H9 (cell line): Measurements from ENCODE around the gene DPP10. TPM values are rescaled to one million over a fixed set of nuclear protein-coding genes. Genes with fewer than 3 reads are reported as not detected.

Source experiments
- DNase-seq: peaks from one replicate; pipeline ENCODE4 v3.0.0-alpha.2; 2017
- H2AFZ ChIP-seq: one replicate; pipeline ENCODE4 v1.6.1; 2013; ENCODE audit warnings: mild to moderate bottlenecking, low read length, control low read depth, moderate library complexity
- H2AK5ac ChIP-seq: 2 replicates; pipeline ENCODE4 v1.6.1; 2013; ENCODE audit warnings: low read length, control low read depth, mixed read lengths; ENCODE audit not compliant: insufficient read length
- H2BK120ac ChIP-seq: one replicate; pipeline ENCODE4 v1.6.1; 2013; ENCODE audit warnings: low read depth, mild to moderate bottlenecking, low read length, control low read depth, inconsistent platforms; ENCODE audit not compliant: poor library complexity, severe bottlenecking
- H2BK12ac ChIP-seq: 2 replicates; pipeline ENCODE4 v1.6.1; 2013; ENCODE audit warnings: low read length, control low read depth, mixed read lengths, low read depth; ENCODE audit not compliant: insufficient read length
- H2BK15ac ChIP-seq: 2 replicates; pipeline ENCODE4 v1.6.1; 2013; ENCODE audit warnings: low read depth, low read length, control low read depth
- H2BK20ac ChIP-seq: one replicate; pipeline ENCODE4 v1.6.1; 2013; ENCODE audit warnings: low read depth, mild to moderate bottlenecking, low read length, control low read depth, inconsistent platforms; ENCODE audit not compliant: poor library complexity, severe bottlenecking
- H2BK5ac ChIP-seq: 2 replicates; pipeline ENCODE4 v1.6.1; 2013; ENCODE audit warnings: low read length, control low read depth, mixed read lengths; ENCODE audit not compliant: insufficient read length
- H3K14ac ChIP-seq: 2 replicates; pipeline ENCODE4 v1.6.1; 2013; ENCODE audit warnings: low read length, control low read depth; ENCODE audit not compliant: insufficient read depth
- H3K18ac ChIP-seq: 2 replicates; pipeline ENCODE4 v1.6.1; 2013; ENCODE audit warnings: low read depth, mild to moderate bottlenecking, mixed read lengths, low read length, control low read depth; ENCODE audit not compliant: insufficient read length
- H3K23ac ChIP-seq: 2 replicates; pipeline ENCODE4 v1.6.1; 2013; ENCODE audit warnings: low read length, control low read depth, mixed read lengths, low read depth; ENCODE audit not compliant: insufficient read length
- H3K23me2 ChIP-seq: 2 replicates; pipeline ENCODE4 v1.6.1; 2013; ENCODE audit warnings: low read depth, mild to moderate bottlenecking, mixed read lengths, low read length, control low read depth; ENCODE audit not compliant: insufficient read length, poor library complexity, severe bottlenecking
- H3K27ac ChIP-seq: 2 replicates; pipeline ENCODE4 v1.5.1; 2013; ENCODE audit warnings: low read length, control low read depth, mixed read lengths, low read depth; ENCODE audit not compliant: insufficient read length
- H3K27me3 ChIP-seq: 2 replicates; pipeline ENCODE4 v1.6.1; 2013; ENCODE audit warnings: low read length, control low read depth, inconsistent platforms; ENCODE audit not compliant: insufficient read depth
- H3K4ac ChIP-seq: 2 replicates; pipeline ENCODE4 v1.6.1; 2013; ENCODE audit warnings: low read depth, mild to moderate bottlenecking, control low read depth, inconsistent platforms, low read length, moderate library complexity
- H3K4me1 ChIP-seq: 2 replicates; pipeline ENCODE4 v1.6.1; 2013; ENCODE audit warnings: low read length, control low read depth, inconsistent platforms; ENCODE audit not compliant: insufficient read depth
- H3K4me2 ChIP-seq: 2 replicates; pipeline ENCODE4 v1.6.1; 2013; ENCODE audit warnings: low read length, control low read depth, mixed read lengths; ENCODE audit not compliant: insufficient read length, insufficient read depth
- H3K56ac ChIP-seq: 2 replicates; pipeline ENCODE4 v1.6.1; 2013; ENCODE audit warnings: low read depth, mild to moderate bottlenecking, mixed read lengths, low read length, control low read depth; ENCODE audit not compliant: insufficient read length
- H3K79me1 ChIP-seq: 2 replicates; pipeline ENCODE4 v1.6.1; 2013; ENCODE audit warnings: low read depth, mild to moderate bottlenecking, moderate library complexity, low read length, control low read depth, inconsistent platforms; ENCODE audit not compliant: insufficient read depth, poor library complexity, severe bottlenecking
- H3K79me2 ChIP-seq: 2 replicates; pipeline ENCODE4 v1.6.1; 2013; ENCODE audit warnings: low read length, control low read depth, inconsistent platforms; ENCODE audit not compliant: insufficient read depth
- H3K9ac ChIP-seq: 2 replicates; pipeline ENCODE4 v1.6.1; 2013; ENCODE audit warnings: low read length, control low read depth, mixed read lengths; ENCODE audit not compliant: insufficient read length; ENCODE audit errors: extremely low read depth
- H3K9me3 ChIP-seq: one replicate; pipeline ENCODE4 v1.6.1; 2013; ENCODE audit warnings: low read depth, low read length, inconsistent platforms; ENCODE audit not compliant: control insufficient read depth
- H3T11ph ChIP-seq: one replicate; pipeline ENCODE4 v1.6.1; 2013; ENCODE audit warnings: mild to moderate bottlenecking, low read length, control low read depth, inconsistent platforms
- H4K20me1 ChIP-seq: one replicate; pipeline ENCODE4 v1.6.1; 2013; ENCODE audit not compliant: control insufficient read depth, insufficient read length, insufficient read depth
- H4K5ac ChIP-seq: 2 replicates; pipeline ENCODE4 v1.6.1; 2013; ENCODE audit warnings: low read depth, mild to moderate bottlenecking, mixed read lengths, low read length, control low read depth; ENCODE audit not compliant: insufficient read length
- H4K8ac ChIP-seq: replicated peaks from 2 replicates; pipeline ENCODE4 v1.6.1; 2013; ENCODE audit warnings: low read length, control low read depth, mixed read lengths, low read depth; ENCODE audit not compliant: insufficient read length
- H4K91ac ChIP-seq: 2 replicates; pipeline ENCODE4 v1.6.1; 2013; ENCODE audit warnings: low read depth, mild to moderate bottlenecking, moderate library complexity, mixed read lengths, low read length, control low read depth; ENCODE audit not compliant: insufficient read length
- H3K27ac Mint-ChIP-seq, 3 experiments: 2 replicates in 2 of 3; 3 replicates in 1 of 3; pipeline ENCODE4 v1.8.0; 2020 to 2021; ENCODE audit warnings: mixed read lengths in 3 of 3, mild to moderate bottlenecking in 1 of 3, moderate library complexity in 1 of 3
- H3K27me3 Mint-ChIP-seq: 2 replicates; pipeline ENCODE4 v1.8.0; 2021; ENCODE audit warnings: low read depth, mild to moderate bottlenecking, moderate library complexity, mixed read lengths
- H3K36me3 Mint-ChIP-seq, 3 experiments: 2 replicates in 2 of 3; 3 replicates in 1 of 3; pipeline ENCODE4 v1.8.0; 2020 to 2021; ENCODE audit warnings: low read depth in 3 of 3, mixed read lengths in 3 of 3; ENCODE audit not compliant: insufficient read depth in 1 of 3
- H3K4me1 Mint-ChIP-seq, 2 experiments: 2 replicates each; pipeline ENCODE4 v1.8.0; 2020; ENCODE audit warnings: mixed read lengths in 2 of 2
- H3K4me3 Mint-ChIP-seq, 2 experiments: 2 replicates in 1 of 2; 3 replicates in 1 of 2; pipeline ENCODE4 v1.8.0; 2020 to 2021; ENCODE audit warnings: mild to moderate bottlenecking in 2 of 2, mixed read lengths in 2 of 2, moderate library complexity in 1 of 2
- H3K9me3 Mint-ChIP-seq, 2 experiments: 2 replicates in 1 of 2; 3 replicates in 1 of 2; pipeline ENCODE4 v1.8.0; 2020; ENCODE audit warnings: mild to moderate bottlenecking in 2 of 2, mixed read lengths in 2 of 2, moderate library complexity in 1 of 2
- WGBS: extraction: QIAGEN DNeasy Blood & Tissue Kit; methylation state at CpG from one replicate; pipeline ENCODE4 v1.1.7; 2013; ENCODE audit warnings: missing lambda C conversion rate, low lambda C conversion rate, mixed read lengths; ENCODE audit not compliant: insufficient read length; ENCODE audit errors: extremely low coverage; 5-methylcytosine and 5-hydroxymethylcytosine counted together
- total RNA-seq: library from RNA; stranded (reverse); gene quantifications from 2 replicates; pipeline ENCODE4 v1.2.1, GENCODE V29; 2021
- TF ChIP-seq, protein P1 (sequence below): fragments of 200-600 bp; sonication (generic); conservative IDR thresholded peaks from 3 replicates; pipeline ENCODE4 v1.8.0; 2021; ENCODE audit warnings: antibody characterized with exemption, mild to moderate bottlenecking

Gene DPP10
- total RNA-seq, 1 experiment from 2014 or later = 11.3 TPM

DNA sequence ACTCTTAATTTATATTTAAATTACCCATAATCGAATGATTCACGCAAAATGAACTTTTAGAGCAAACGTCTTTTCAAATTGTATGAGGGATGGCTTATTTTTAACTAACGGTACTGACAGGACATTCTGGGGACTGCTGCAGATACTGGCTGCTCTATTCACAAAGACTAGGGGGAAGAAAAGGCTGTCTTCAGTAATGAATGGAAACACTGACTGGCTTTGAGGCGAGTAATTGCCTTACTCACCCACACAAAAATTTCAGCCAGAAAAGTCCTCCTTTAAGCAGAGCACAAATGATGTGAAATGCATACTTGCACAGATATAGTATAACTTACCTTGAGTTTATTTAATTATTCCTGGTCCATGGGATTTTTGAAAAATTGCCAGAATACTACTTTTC lies 852.6 kb downstream of the DPP10 start:
- H3K9me3 ChIP-seq = no peaks in the 10 kb centered on the region
- no peak overlapping the region for H3K56ac ChIP-seq
- H3K4me2 ChIP-seq = no peak overlapping the region
- no peaks in the 10 kb centered on the region for H3K79me1 ChIP-seq
- H3K36me3 Mint-ChIP-seq = no peaks in the 10 kb centered on the region
- no peak overlapping the region for H3K23ac ChIP-seq
- H3K27me3 ChIP-seq = no peaks in the 10 kb centered on the region
- no peak overlapping the region for H2BK20ac ChIP-seq
- no peak overlapping the region for H3K9ac ChIP-seq
- 0 out of 7 replicates have a peak overlapping the region, but pooled peaks of 1 of the 3 experiments have one; percentile 40 for H3K27ac Mint-ChIP-seq
- no peak overlapping the region for H2AK5ac ChIP-seq
- H2BK5ac ChIP-seq = no peak overlapping the region
- no peaks in the 10 kb centered on the region for H3K27me3 Mint-ChIP-seq
- H3K4me1 ChIP-seq = no peaks in the 10 kb centered on the region; the same call in 1 of the 2 replicates
- no peak overlapping the region for H2BK120ac ChIP-seq
- no peak overlapping the region for H3T11ph ChIP-seq
- H2AFZ ChIP-seq = no peak overlapping the region
- no peaks in the 10 kb centered on the region for H3K79me2 ChIP-seq
- TF ChIP-seq, protein P1, sequence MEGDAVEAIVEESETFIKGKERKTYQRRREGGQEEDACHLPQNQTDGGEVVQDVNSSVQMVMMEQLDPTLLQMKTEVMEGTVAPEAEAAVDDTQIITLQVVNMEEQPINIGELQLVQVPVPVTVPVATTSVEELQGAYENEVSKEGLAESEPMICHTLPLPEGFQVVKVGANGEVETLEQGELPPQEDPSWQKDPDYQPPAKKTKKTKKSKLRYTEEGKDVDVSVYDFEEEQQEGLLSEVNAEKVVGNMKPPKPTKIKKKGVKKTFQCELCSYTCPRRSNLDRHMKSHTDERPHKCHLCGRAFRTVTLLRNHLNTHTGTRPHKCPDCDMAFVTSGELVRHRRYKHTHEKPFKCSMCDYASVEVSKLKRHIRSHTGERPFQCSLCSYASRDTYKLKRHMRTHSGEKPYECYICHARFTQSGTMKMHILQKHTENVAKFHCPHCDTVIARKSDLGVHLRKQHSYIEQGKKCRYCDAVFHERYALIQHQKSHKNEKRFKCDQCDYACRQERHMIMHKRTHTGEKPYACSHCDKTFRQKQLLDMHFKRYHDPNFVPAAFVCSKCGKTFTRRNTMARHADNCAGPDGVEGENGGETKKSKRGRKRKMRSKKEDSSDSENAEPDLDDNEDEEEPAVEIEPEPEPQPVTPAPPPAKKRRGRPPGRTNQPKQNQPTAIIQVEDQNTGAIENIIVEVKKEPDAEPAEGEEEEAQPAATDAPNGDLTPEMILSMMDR = no peak
- no peak overlapping the region for H3K27ac ChIP-seq
- H3K4ac ChIP-seq = no peak overlapping the region
- no peak overlapping the region for H4K91ac ChIP-seq
- no peak overlapping the region for H3K18ac ChIP-seq
- no peak overlapping the region for H2BK15ac ChIP-seq
- no peak overlapping the region for H3K4me3 Mint-ChIP-seq
- no peaks in the 10 kb centered on the region for H3K23me2 ChIP-seq
- no peak overlapping the region for H4K5ac ChIP-seq
- no peak for DNase-seq
- whole genome bisulfite sequencing = no CpG with 5 or more reads among the region's 5 CpGs
- no peaks in the 10 kb centered on the region for H3K9me3 Mint-ChIP-seq
- no peaks in the 10 kb centered on the region for H4K20me1 ChIP-seq
- H4K8ac ChIP-seq = no peak overlapping the region
- peaks cover 25 to 27% of the 10 kb centered on the region in 2 experiments for H3K4me1 Mint-ChIP-seq
- no peak overlapping the region for H2BK12ac ChIP-seq
- H3K14ac ChIP-seq = no peak overlapping the region
